K562 (cell line): Measurements from ENCODE around the gene GLIPR1. TPM values are rescaled to one million over a fixed set of nuclear protein-coding genes. Genes with fewer than 3 reads are reported as not detected.

Experiments
- ATAC-seq: fragments of 200-7000 bp; cut with Tn5 transposase; 3 replicates; pipeline ENCODE4 v1.9.1; 2020; ENCODE audit warnings: moderate library complexity
- BruUV-seq: library from RNA; stranded (reverse); fragments of 400-500 nt; replicated peaks from 2 replicates; lab custom pipeline; 2021; lab: Mats Ljungman, UMichigan
- CTCF ChIA-PET: fragments of 300-600 bp; formaldehyde crosslinking; extraction: SDS; loops from one replicate; lab custom pipeline; 2021; ENCODE audit warnings: low intra/inter-chr PET ratio; lab: Yijun Ruan, JAX
- POLR2A ChIA-PET: fragments of 300-600, 350-650 bp; sonication (Branson Sonifier 250); formaldehyde crosslinking; extraction: SDS; loops from one replicate; lab custom pipeline; 2021; ENCODE audit warnings: antibody characterized with exemption, inconsistent platforms; lab: Yijun Ruan, JAX
- DNase-seq, 4 experiments: peaks; one replicate each; pipeline versions ENCODE4 v3.0.0 to v3.0.0-alpha.2; 2011 to 2018; ENCODE audit warnings: low spot score in 3 of 4, mixed read lengths in 3 of 4; ENCODE audit errors: extremely low read depth in 1 of 4
- FAIRE-seq: peaks from 2 replicates; lab custom pipeline; 2011; peaks lifted over from hg19 to GRCh38; lab: Jason Lieb, UNC
- H2AFZ ChIP-seq: 2 replicates; pipeline ENCODE4 v1.6.0; 2011; ENCODE audit warnings: low read depth, low read length, control low read depth, inconsistent platforms
- H3K27ac ChIP-seq: fragments of 200-600 bp; 3 replicates; pipeline ENCODE4 v1.8.0; 2011; ENCODE audit warnings: low read depth, mild to moderate bottlenecking, control low read depth, inconsistent platforms, low read length, moderate library complexity, mixed read lengths; ENCODE audit errors: extremely low read depth
- H3K27me3 ChIP-seq, 2 experiments: fragments of 300-600 bp in 1 of 2; 2 replicates in 1 of 2; 3 replicates in 1 of 2; pipeline versions ENCODE4 v1.6.0 to v1.8.0; 2011; ENCODE audit warnings: inconsistent platforms in 2 of 2, low read length in 2 of 2, mild to moderate bottlenecking in 1 of 2, mixed read lengths in 1 of 2, moderate library complexity in 1 of 2; ENCODE audit not compliant: control insufficient read depth in 2 of 2, insufficient read depth in 2 of 2
- H3K36me3 ChIP-seq: fragments of 300-600 bp; 3 replicates; pipeline ENCODE4 v1.8.0; 2011; ENCODE audit warnings: mild to moderate bottlenecking, low read length, inconsistent platforms; ENCODE audit not compliant: control insufficient read depth, insufficient read depth
- H3K4me1 ChIP-seq, 2 experiments: fragments of 200-600 bp in 1 of 2; replicated peaks in 1 of 2; 2 replicates in 1 of 2; 3 replicates in 1 of 2; pipeline versions ENCODE4 v1.5.1 to v1.8.0; 2011; ENCODE audit warnings: inconsistent platforms in 2 of 2, low read length in 2 of 2, mild to moderate bottlenecking in 1 of 2, mixed read lengths in 1 of 2, moderate library complexity in 1 of 2; ENCODE audit not compliant: control insufficient read depth in 2 of 2, insufficient read depth in 2 of 2
- H3K4me2 ChIP-seq: 2 replicates; pipeline ENCODE4 v1.6.1; 2011; ENCODE audit warnings: low read length, control low read depth, inconsistent platforms, mixed read lengths; ENCODE audit not compliant: insufficient read depth
- H3K4me3 ChIP-seq: fragments of 200-600 bp; sonication (generic), shearing (Covaris generic); 2 replicates; pipeline ENCODE4 v1.5.1; 2016; ENCODE audit warnings: control low read depth, inconsistent platforms
- H3K79me2 ChIP-seq: fragments of 200-600 bp; 3 replicates; pipeline ENCODE4 v1.8.0; 2011; ENCODE audit warnings: low read length, inconsistent platforms; ENCODE audit not compliant: control insufficient read depth, insufficient read depth
- H3K9ac ChIP-seq, 2 experiments: 2 replicates each; pipeline versions ENCODE4 v1.6.0 to v1.6.1; 2011; ENCODE audit warnings: low read depth in 2 of 2, low read length in 2 of 2, control low read depth in 1 of 2, inconsistent platforms in 1 of 2, mild to moderate bottlenecking in 1 of 2, mixed read lengths in 1 of 2; ENCODE audit not compliant: insufficient read depth in 1 of 2
- H3K9me1 ChIP-seq: one replicate; pipeline ENCODE4 v1.6.0; 2011; ENCODE audit warnings: inconsistent platforms, mild to moderate bottlenecking, low read length, moderate library complexity; ENCODE audit not compliant: control insufficient read depth, insufficient read depth
- H3K9me3 ChIP-seq: replicated peaks from 2 replicates; pipeline ENCODE4 v1.5.1; 2011; ENCODE audit warnings: low read depth, low read length, inconsistent platforms; ENCODE audit not compliant: control insufficient read depth, insufficient read depth
- H4K20me1 ChIP-seq: replicated peaks from 2 replicates; pipeline ENCODE4 v1.6.1; 2011; ENCODE audit warnings: low read length, inconsistent platforms, mixed read lengths; ENCODE audit not compliant: control insufficient read depth, insufficient read depth
- CBFB ChIP-seq: sonication (generic); formaldehyde crosslinking; IDR thresholded peaks from 2 replicates; pipeline ENCODE4 v1.4.0; 2020; ENCODE audit warnings: mild to moderate bottlenecking, missing genetic modification reagents
- GTF2B ChIP-seq: IDR thresholded peaks from 2 replicates; pipeline ENCODE4 v1.6.1; 2011; ENCODE audit not compliant: insufficient read length; ENCODE audit errors: extremely low read depth
- LEF1 ChIP-seq: fragments of 450-650 bp; IDR thresholded peaks from 2 replicates; pipeline ENCODE4 v1.6.1; 2016; ENCODE audit warnings: mild to moderate bottlenecking
- NFIX ChIP-seq: fragments of 250-450 bp; sonication (Bioruptor Pico); IDR thresholded peaks from 2 replicates; pipeline ENCODE4 v1.4.0; 2020; ENCODE audit warnings: low read depth, mild to moderate bottlenecking, moderate library complexity
- RCOR1 ChIP-seq, 2 experiments: IDR thresholded peaks; 2 replicates each; pipeline ENCODE4 v1.6.1; 2012; ENCODE audit warnings: low read depth in 2 of 2, low read length in 2 of 2, borderline replicate concordance in 1 of 2, improper control_type of control experiment in 1 of 2
- SMARCC2 ChIP-seq: fragments of 450-650 bp; IDR thresholded peaks from 2 replicates; pipeline ENCODE4 v1.6.1; 2017; ENCODE audit warnings: antibody characterized with exemption, moderate library complexity, mild to moderate bottlenecking, low read depth
- ZNF764 ChIP-seq: fragments of 250-450 bp; sonication (Bioruptor Pico); IDR thresholded peaks from 2 replicates; pipeline ENCODE4 v1.4.0; 2020; ENCODE audit warnings: low read depth, mild to moderate bottlenecking, moderate library complexity
- ZNF79 ChIP-seq: fragments of 250-450 bp; sonication (Bioruptor Pico); IDR thresholded peaks from 2 replicates; pipeline ENCODE4 v1.4.0; 2020; ENCODE audit warnings: low read depth, mild to moderate bottlenecking, moderate library complexity
- WGBS: fragments of 100-300 bp; shearing (Covaris generic); methylation state at CpG from one replicate; pipeline ENCODE4 v1.1.6; 2016; ENCODE audit warnings: low coverage, mixed read lengths; ENCODE audit not compliant: insufficient coverage; ENCODE audit errors: missing lambda C conversion rate; 5-methylcytosine and 5-hydroxymethylcytosine counted together
- in situ Hi-C: fragments of 300-500 bp; cut with MboI; formaldehyde crosslinking; loops from 4 replicates; pipeline ENCODE4 v1.15.0; 2018; ENCODE audit warnings: inconsistent platforms, mixed read lengths
- intact Hi-C: fragments of 100-400 bp; cut with micrococcal nuclease; formaldehyde crosslinking; loops from 2 replicates; pipeline ENCODE4 v1.14.2; 2022
- polyA plus RNA-seq, 8 experiments: library from polyadenylated mRNA; depleted of rRNA in 4 of 8; stranded (reverse) in 5 of 8; unstranded in 3 of 8; fragments of >200 nt; fragmentation: Nextera tagmentation in 2 of 8; fragmentation: Illumina TruSeq in 1 of 8; extraction: Ambion mirVana in 2 of 8; extraction: Trizol in 1 of 8; gene quantifications; 2 replicates each; pipeline versions ENCODE4 v1.2.1 to v1.2.3, GENCODE V29; 2011 to 2014; ENCODE audit warnings: inconsistent platforms in 1 of 8, missing spikeins in 1 of 8
- total RNA-seq, 7 experiments: library from RNA; depleted of rRNA in 6 of 7; stranded (reverse); fragments of >200 nt in 6 of 7; fragmentation: Illumina TruSeq in 2 of 7; extraction: Trizol in 2 of 7; gene quantifications; 2 replicates each; pipeline versions ENCODE4 v1.2.1 to v1.2.3, GENCODE V29; 2011 to 2021; ENCODE audit warnings: low replicate concordance in 1 of 7
- TF ChIP-seq, protein P1 (sequence below): fragments of 250-450 bp; sonication (Bioruptor Pico); IDR thresholded peaks from 2 replicates; pipeline ENCODE4 v1.5.0; 2020; ENCODE audit warnings: mild to moderate bottlenecking
- TF ChIP-seq, protein P2 (sequence below): fragments of 450-650 bp; IDR thresholded peaks from 2 replicates; pipeline ENCODE4 v1.7.0; 2016; ENCODE audit warnings: borderline replicate concordance
- TF ChIP-seq, protein P3 (sequence below): fragments of 250-450 bp; sonication (Bioruptor Pico); IDR thresholded peaks from 2 replicates; pipeline ENCODE4 v1.4.0; 2020; ENCODE audit warnings: mild to moderate bottlenecking, moderate library complexity
- TF ChIP-seq, protein P4 (sequence below): fragments of 450-650 bp; IDR thresholded peaks from 2 replicates; pipeline ENCODE4 v1.6.1; 2016; ENCODE audit warnings: mild to moderate bottlenecking

GLIPR1 gene
- total and polyA plus RNA-seq, 9 of the 15 experiments (the other 6 are each of a cell fraction or from before 2014, with no cell fraction given) = 0.26 to 2.1 (median 1.2) TPM

GRCh38 chr12:75487308-75487707 lies 6.8 kb downstream of the GLIPR1 start:
- no TSS peak for BruUV-seq
- ChIA-PET CTCF (no interaction called here), POLR2A (interaction anchor here (0.6 to 1.0 kb wide), 2 partner anchors 20 to 543 kb away, joined by 3 to 4 read pairs; no protein-coding TSS in a partner anchor)
- no peak overlapping the region for H3K4me2 ChIP-seq
- H4K20me1 ChIP-seq = no peaks in the 10 kb centered on the region
- H3K9me3 ChIP-seq = no peaks in the 10 kb centered on the region
- intact Hi-C loops (loop anchor here (5.0 to 10.0 kb wide), 3 partner anchors 545 to 967 kb away; partner anchors contain the start of genes BBS10 and PHLDA1), in situ Hi-C loops (loop anchor here (10.0 kb wide), 1 partner anchor 153 kb away; the partner anchor contains the start of genes CAPS2 and GLIPR1L1)
- FAIRE-seq = no peak
- H3K4me1 ChIP-seq = no peaks in the 10 kb centered on the region
- no peaks in the 10 kb centered on the region for H3K79me2 ChIP-seq
- ATAC-seq = no peak
- H3K9me1 ChIP-seq = no peaks in the 10 kb centered on the region
- no peaks in the 10 kb centered on the region for H3K27me3 ChIP-seq
- no peak overlapping the region for H3K9ac ChIP-seq
- H3K27ac ChIP-seq = no peak overlapping the region
- no peak for DNase-seq
- WGBS = 43% methylated on average over 4 of the region's 4 CpGs
- no peaks in the 10 kb centered on the region for H3K36me3 ChIP-seq
- no peak overlapping the region for H3K4me3 ChIP-seq
- H2AFZ ChIP-seq = no peak overlapping the region
- TF ChIP-seq SMARCC2 (no peak), NFIX (CRISPR knock-in tag) (no peak), ZNF764 (CRISPR knock-in tag) (no peak), RCOR1 (IDR thresholded peaks at IDR 0.05; ENCODE audit: borderline replicate concordance in 1 of 2, low read depth in 2 of 2, low read length in 2 of 2) (no peak), ZNF79 (CRISPR knock-in tag) (no peak), LEF1 (no peak), GTF2B (no peak), CBFB (CRISPR knock-in tag) (no peak)
- TF ChIP-seq, protein P1, sequence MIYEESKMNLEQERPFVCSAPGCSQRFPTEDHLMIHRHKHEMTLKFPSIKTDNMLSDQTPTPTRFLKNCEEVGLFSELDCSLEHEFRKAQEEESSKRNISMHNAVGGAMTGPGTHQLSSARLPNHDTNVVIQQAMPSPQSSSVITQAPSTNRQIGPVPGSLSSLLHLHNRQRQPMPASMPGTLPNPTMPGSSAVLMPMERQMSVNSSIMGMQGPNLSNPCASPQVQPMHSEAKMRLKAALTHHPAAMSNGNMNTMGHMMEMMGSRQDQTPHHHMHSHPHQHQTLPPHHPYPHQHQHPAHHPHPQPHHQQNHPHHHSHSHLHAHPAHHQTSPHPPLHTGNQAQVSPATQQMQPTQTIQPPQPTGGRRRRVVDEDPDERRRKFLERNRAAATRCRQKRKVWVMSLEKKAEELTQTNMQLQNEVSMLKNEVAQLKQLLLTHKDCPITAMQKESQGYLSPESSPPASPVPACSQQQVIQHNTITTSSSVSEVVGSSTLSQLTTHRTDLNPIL (CRISPR knock-in tag) = no peak
- TF ChIP-seq, protein P2, sequence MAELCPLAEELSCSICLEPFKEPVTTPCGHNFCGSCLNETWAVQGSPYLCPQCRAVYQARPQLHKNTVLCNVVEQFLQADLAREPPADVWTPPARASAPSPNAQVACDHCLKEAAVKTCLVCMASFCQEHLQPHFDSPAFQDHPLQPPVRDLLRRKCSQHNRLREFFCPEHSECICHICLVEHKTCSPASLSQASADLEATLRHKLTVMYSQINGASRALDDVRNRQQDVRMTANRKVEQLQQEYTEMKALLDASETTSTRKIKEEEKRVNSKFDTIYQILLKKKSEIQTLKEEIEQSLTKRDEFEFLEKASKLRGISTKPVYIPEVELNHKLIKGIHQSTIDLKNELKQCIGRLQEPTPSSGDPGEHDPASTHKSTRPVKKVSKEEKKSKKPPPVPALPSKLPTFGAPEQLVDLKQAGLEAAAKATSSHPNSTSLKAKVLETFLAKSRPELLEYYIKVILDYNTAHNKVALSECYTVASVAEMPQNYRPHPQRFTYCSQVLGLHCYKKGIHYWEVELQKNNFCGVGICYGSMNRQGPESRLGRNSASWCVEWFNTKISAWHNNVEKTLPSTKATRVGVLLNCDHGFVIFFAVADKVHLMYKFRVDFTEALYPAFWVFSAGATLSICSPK = no peak
- TF ChIP-seq, protein P3, sequence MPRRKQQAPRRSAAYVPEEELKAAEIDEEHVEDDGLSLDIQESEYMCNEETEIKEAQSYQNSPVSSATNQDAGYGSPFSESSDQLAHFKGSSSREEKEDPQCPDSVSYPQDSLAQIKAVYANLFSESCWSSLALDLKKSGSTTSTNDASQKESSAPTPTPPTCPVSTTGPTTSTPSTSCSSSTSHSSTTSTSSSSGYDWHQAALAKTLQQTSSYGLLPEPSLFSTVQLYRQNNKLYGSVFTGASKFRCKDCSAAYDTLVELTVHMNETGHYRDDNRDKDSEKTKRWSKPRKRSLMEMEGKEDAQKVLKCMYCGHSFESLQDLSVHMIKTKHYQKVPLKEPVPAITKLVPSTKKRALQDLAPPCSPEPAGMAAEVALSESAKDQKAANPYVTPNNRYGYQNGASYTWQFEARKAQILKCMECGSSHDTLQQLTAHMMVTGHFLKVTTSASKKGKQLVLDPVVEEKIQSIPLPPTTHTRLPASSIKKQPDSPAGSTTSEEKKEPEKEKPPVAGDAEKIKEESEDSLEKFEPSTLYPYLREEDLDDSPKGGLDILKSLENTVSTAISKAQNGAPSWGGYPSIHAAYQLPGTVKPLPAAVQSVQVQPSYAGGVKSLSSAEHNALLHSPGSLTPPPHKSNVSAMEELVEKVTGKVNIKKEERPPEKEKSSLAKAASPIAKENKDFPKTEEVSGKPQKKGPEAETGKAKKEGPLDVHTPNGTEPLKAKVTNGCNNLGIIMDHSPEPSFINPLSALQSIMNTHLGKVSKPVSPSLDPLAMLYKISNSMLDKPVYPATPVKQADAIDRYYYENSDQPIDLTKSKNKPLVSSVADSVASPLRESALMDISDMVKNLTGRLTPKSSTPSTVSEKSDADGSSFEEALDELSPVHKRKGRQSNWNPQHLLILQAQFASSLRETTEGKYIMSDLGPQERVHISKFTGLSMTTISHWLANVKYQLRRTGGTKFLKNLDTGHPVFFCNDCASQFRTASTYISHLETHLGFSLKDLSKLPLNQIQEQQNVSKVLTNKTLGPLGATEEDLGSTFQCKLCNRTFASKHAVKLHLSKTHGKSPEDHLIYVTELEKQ = no peak
- TF ChIP-seq, protein P4, sequence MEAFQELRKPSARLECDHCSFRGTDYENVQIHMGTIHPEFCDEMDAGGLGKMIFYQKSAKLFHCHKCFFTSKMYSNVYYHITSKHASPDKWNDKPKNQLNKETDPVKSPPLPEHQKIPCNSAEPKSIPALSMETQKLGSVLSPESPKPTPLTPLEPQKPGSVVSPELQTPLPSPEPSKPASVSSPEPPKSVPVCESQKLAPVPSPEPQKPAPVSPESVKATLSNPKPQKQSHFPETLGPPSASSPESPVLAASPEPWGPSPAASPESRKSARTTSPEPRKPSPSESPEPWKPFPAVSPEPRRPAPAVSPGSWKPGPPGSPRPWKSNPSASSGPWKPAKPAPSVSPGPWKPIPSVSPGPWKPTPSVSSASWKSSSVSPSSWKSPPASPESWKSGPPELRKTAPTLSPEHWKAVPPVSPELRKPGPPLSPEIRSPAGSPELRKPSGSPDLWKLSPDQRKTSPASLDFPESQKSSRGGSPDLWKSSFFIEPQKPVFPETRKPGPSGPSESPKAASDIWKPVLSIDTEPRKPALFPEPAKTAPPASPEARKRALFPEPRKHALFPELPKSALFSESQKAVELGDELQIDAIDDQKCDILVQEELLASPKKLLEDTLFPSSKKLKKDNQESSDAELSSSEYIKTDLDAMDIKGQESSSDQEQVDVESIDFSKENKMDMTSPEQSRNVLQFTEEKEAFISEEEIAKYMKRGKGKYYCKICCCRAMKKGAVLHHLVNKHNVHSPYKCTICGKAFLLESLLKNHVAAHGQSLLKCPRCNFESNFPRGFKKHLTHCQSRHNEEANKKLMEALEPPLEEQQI = no peak
